SKM-1 (cell line): ENCODE results near the gene MDK.

ENCODE experiments used
- DNase-seq: peaks from one replicate; lab custom pipeline; 2025; ENCODE audit not compliant: unreplicated experiment; lab: John Stamatoyannopoulos, UW

MDK gene

GRCh38 chr11:46381048-46381818 is at the start of gene MDK:
MDK (plus strand) TSS chr11:46381669; CDS start chr11:46382058, 389 bp downstream.
- DNase-seq: no peak

- DNase-seq: no peak
Observed at GRCh38 chr11:46332093-46332567, 49.3 kb upstream of the MDK start.

GRCh38 chr11:46332568-46333393 is 48.7 kb upstream of the MDK start:
- DNase-seq: no peak

- DNase-seq: no peak
Observed at GRCh38 chr11:46333394-46333947, 48.0 kb upstream of the MDK start.

GRCh38 chr11:46334211-46334610 is 47.3 kb upstream of the MDK start:
- DNase-seq: no peak

GRCh38 chr11:46335271-46335670 is 46.2 kb upstream of the MDK start:
- DNase-seq: no peak

GRCh38 chr11:46335890-46336562 is 45.4 kb upstream of the MDK start:
- no peak for DNase-seq

GRCh38 chr11:46336563-46337180 is 44.8 kb upstream of the MDK start:
- peak; percentile 86 for DNase-seq

- DNase-seq: no peak
Observed at GRCh38 chr11:46337626-46338345, 43.7 kb upstream of the MDK start.

GRCh38 chr11:46338636-46338987 is 42.9 kb upstream of the MDK start:
- DNase-seq: no peak

GRCh38 chr11:46338988-46339666 is 42.3 kb upstream of the MDK start:
- no peak for DNase-seq

- peak; percentile 71 for DNase-seq
Observed at GRCh38 chr11:46339816-46340215, 41.7 kb upstream of the MDK start.

- no peak for DNase-seq
Observed at GRCh38 chr11:46341454-46341853, 40.0 kb upstream of the MDK start.

GRCh38 chr11:46342239-46342638 is 39.2 kb upstream of the MDK start:
- DNase-seq: peak; percentile 65

- no peak for DNase-seq
Observed at GRCh38 chr11:46343520-46343919, 37.9 kb upstream of the MDK start.

GRCh38 chr11:46345131-46345597 is 36.3 kb upstream of the MDK start:
- peak; percentile 87 for DNase-seq

GRCh38 chr11:46345881-46346484 is 35.5 kb upstream of the MDK start:
- no peak for DNase-seq

- peak; percentile 55 for DNase-seq
Observed at GRCh38 chr11:46346886-46347636, 34.4 kb upstream of the MDK start, which contains the start of gene DGKZ. DGKZ (plus strand) TSS chr11:46347463; CDS start chr11:46347660, 197 bp downstream.
